Measurements from ENCODE around the gene UBL7.

DNA sequence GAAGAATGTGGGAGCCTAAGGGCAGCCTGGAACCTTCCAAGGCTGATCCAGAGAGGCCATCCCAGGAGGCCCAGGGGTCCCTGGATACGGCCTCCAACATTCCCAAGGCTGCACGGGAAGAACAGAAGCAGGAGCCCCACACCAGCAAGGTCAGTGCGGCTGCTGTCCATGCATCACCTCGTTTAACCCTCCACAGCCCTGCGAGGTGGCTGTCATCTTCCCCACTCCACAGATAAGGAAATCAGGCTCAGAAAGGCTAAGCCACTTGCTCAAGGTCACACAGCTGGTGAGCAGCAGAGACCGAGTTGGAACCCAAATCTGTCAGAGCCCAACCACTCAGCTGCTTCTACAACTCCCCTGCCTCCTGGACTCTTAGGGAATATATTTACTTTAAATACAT, 48.8 kb downstream of the UBL7 start:
- no peak for TF ChIP-seq CTCF (conservative IDR thresholded peaks at IDR 0.05)
- TF ChIP-seq ZFX (IDR thresholded peaks at IDR 0.05): no peak
